SK-N-MC (cell line): Measurements from ENCODE around the gene PTRH2.

ENCODE experiments used
- DNase-seq: peaks from one replicate; pipeline ENCODE4 v3.0.0-alpha.2; 2011; ENCODE audit warnings: low read depth, low spot score
- H3K27ac ChIP-seq: fragments of 200-600 bp; sonication (generic); 2 replicates; pipeline ENCODE4 v1.5.1; 2016; ENCODE audit warnings: mixed run types
- H3K36me3 ChIP-seq: fragments of 200-600 bp; sonication (generic); 2 replicates; pipeline ENCODE4 v1.6.1; 2017; ENCODE audit warnings: antibody characterized with exemption, low read length, mixed read lengths; ENCODE audit not compliant: insufficient read depth
- H3K4me3 ChIP-seq: fragments of 200-600 bp; sonication (generic); 2 replicates; pipeline ENCODE4 v1.5.1; 2016
- H3K9ac ChIP-seq: fragments of 200-600 bp; sonication (generic); 2 replicates; pipeline ENCODE4 v1.8.0; 2017; ENCODE audit warnings: mixed run types, mixed read lengths; ENCODE audit not compliant: insufficient read length
- H3K9me3 ChIP-seq: fragments of 200-600 bp; sonication (generic); 2 replicates; pipeline ENCODE4 v1.6.1; 2017; ENCODE audit warnings: low read depth, mild to moderate bottlenecking, antibody characterized with exemption, low read length, moderate library complexity, mixed read lengths
- EZH2 ChIP-seq: fragments of 200-600 bp; sonication (generic); IDR thresholded peaks from one replicate; pipeline ENCODE4 v1.6.1; 2017; ENCODE audit warnings: antibody characterized with exemption
- FOXP2 ChIP-seq: optimal IDR thresholded peaks from 2 replicates; pipeline ENCODE3; 2011; ENCODE audit warnings: mild to moderate bottlenecking, moderate library complexity; ENCODE audit not compliant: insufficient read depth; ENCODE audit errors: extremely low read length, control extremely low read depth
- POLR2AphosphoS5 ChIP-seq: IDR thresholded peaks from 2 replicates; pipeline ENCODE4 v1.6.1; 2012; ENCODE audit warnings: mild to moderate bottlenecking, low read depth, low read length, borderline replicate concordance

PTRH2 gene

GRCh38 chr17:59694344-59694743 is 12.9 kb downstream of the PTRH2 start:
- Histone ChIP-seq H3K4me3 (no peak overlapping the region), H3K9ac (no peak overlapping the region), H3K36me3 (peaks cover 94% of the 10 kb centered on the region), H3K9me3 (no peaks in the 10 kb centered on the region), H3K27ac (peak overlapping the region; percentile 91)
- DNase-seq, result no peak
- no peak; the same call in 1 of the 2 replicates for TF ChIP-seq POLR2AphosphoS5
- no peak for TF ChIP-seq FOXP2
- TF ChIP-seq EZH2, result no peak

DNA sequence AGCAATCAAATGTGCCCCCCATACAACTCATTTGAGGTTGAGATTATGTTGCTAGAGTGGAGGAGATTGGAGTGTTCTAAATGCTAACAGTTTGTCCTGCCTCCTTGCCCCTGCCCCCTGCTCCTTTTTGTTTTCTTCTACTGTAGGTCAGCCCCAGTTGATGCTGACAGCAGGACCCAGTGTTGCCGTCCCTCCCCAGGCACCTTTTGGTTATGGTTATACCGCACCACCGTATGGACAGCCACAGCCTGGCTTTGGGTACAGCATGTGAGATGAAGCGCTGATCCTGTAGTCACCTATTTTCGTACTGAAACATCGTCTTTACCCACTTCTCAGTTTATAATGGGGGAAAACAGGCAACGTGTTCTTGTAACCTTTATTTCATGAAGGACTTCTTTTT is 13.6 kb downstream of the PTRH2 start:
- no peak for DNase-seq
- Histone ChIP-seq H3K36me3 (peaks cover 94% of the 10 kb centered on the region), H3K9me3 (no peaks in the 10 kb centered on the region), H3K4me3 (no peak overlapping the region), H3K9ac (no peak overlapping the region), H3K27ac (peak overlapping the region; percentile 91)
- no peak for TF ChIP-seq EZH2
- TF ChIP-seq POLR2AphosphoS5, result no peak
- TF ChIP-seq FOXP2, result no peak

GRCh38 chr17:59688496-59688895 is 18.7 kb downstream of the PTRH2 start:
- Histone ChIP-seq H3K9ac (peak overlapping the region; percentile 35), H3K4me3 (no peak overlapping the region), H3K27ac (peak overlapping the region; percentile 52), H3K36me3 (peaks cover 93% of the 10 kb centered on the region), H3K9me3 (no peaks in the 10 kb centered on the region)
- DNase-seq, result no peak
- no peak for TF ChIP-seq POLR2AphosphoS5
- no peak for TF ChIP-seq FOXP2
- no peak for TF ChIP-seq EZH2

DNA sequence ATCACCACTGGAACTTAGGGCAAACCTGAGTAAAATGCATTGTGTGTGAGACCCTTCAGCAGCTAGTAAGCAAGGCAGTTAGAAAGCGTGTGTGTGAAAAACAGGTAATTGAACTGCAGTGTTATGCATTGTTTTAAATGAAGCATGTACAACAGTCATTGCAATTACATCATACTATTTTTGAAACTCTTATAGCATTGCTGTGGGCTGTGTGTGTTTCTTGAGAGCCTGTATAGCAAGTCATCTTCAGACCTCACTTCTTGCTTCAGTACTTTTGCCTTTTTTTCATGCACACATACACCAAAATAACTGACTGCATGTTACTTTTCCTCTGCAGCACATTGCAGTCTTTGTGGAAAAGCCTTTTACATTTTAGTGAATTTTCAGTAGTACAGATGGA is 19.2 kb downstream of the PTRH2 start:
- H3K4me3 ChIP-seq, result no peak overlapping the region
- peaks cover 94% of the 10 kb centered on the region for H3K36me3 ChIP-seq
- peak overlapping the region; percentile 35 for H3K9ac ChIP-seq
- no peaks in the 10 kb centered on the region for H3K9me3 ChIP-seq
- TF ChIP-seq POLR2AphosphoS5 (no peak), EZH2 (no peak), FOXP2 (no peak)
- no peak for DNase-seq
- H3K27ac ChIP-seq, result peak overlapping the region; percentile 52; the same call in 1 of the 2 replicates

GRCh38 chr17:59684967-59685366 is 22.3 kb downstream of the PTRH2 start:
- H3K36me3 ChIP-seq, result peaks cover 99% of the 10 kb centered on the region
- no peak overlapping the region for H3K9ac ChIP-seq
- H3K27ac ChIP-seq, result no peak overlapping the region
- no peak overlapping the region for H3K4me3 ChIP-seq
- no peak for DNase-seq
- no peaks in the 10 kb centered on the region for H3K9me3 ChIP-seq
- TF ChIP-seq POLR2AphosphoS5 (no peak), FOXP2 (no peak), EZH2 (no peak)

DNA sequence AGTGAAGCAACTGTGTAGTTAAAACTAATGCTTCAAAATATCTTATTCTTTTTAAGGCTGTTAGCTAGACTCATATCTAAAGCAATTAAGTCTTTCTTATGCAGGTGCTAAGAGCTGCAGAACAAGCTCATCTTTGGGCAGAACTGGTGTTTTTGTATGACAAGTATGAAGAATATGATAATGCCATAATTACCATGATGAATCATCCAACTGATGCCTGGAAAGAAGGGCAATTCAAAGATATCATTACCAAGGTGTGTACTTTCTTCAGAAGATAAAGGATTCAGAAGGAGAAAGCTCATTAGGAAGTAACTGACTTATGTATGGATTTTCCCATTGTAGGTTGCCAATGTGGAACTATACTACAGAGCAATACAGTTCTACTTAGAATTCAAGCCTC is 23.9 kb downstream of the PTRH2 start:
- no peaks in the 10 kb centered on the region for H3K9me3 ChIP-seq
- H3K9ac ChIP-seq, result no peak overlapping the region
- no peak overlapping the region for H3K27ac ChIP-seq
- TF ChIP-seq EZH2 (no peak), POLR2AphosphoS5 (no peak), FOXP2 (no peak)
- no peak for DNase-seq
- H3K4me3 ChIP-seq, result no peak overlapping the region
- H3K36me3 ChIP-seq, result peaks cover 98% of the 10 kb centered on the region

DNA sequence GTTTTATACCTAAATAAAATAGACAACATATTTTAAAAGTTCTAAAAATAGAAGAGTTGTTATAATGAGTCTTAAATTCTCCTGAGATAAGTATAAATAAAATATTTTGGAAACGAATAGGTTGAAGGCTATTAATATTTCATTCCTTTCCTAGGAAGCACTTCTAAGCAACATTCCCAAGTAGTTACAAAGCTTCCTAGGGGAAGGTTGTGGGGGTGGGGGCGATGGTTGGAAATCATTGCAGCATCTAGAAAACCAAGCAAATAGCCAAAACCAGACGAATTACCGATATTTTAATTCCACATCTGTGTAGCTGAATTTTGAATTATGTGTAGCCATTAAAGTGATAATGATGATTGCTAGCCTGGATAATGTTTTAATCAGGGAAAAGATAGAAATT is 26.9 kb downstream of the PTRH2 start:
- TF ChIP-seq EZH2, result no peak
- no peak for TF ChIP-seq POLR2AphosphoS5
- TF ChIP-seq FOXP2, result no peak
- no peaks in the 10 kb centered on the region for H3K9me3 ChIP-seq
- H3K9ac ChIP-seq, result no peak overlapping the region
- H3K27ac ChIP-seq, result peak overlapping the region; percentile 7; the same call in 1 of the 2 replicates
- DNase-seq, result no peak
- H3K36me3 ChIP-seq, result peaks cover 98% of the 10 kb centered on the region
- no peak overlapping the region for H3K4me3 ChIP-seq

GRCh38 chr17:59678918-59679317 is 28.3 kb downstream of the PTRH2 start:
- no peak for DNase-seq
- H3K27ac ChIP-seq, result no peak overlapping the region
- no peaks in the 10 kb centered on the region for H3K9me3 ChIP-seq
- H3K4me3 ChIP-seq, result no peak overlapping the region
- no peak overlapping the region for H3K9ac ChIP-seq
- TF ChIP-seq POLR2AphosphoS5 (no peak), EZH2 (no peak), FOXP2 (no peak)
- H3K36me3 ChIP-seq, result peaks cover 98% of the 10 kb centered on the region

GRCh38 chr17:59676716-59677115 is 30.5 kb downstream of the PTRH2 start:
- Histone ChIP-seq H3K9ac (no peak overlapping the region), H3K4me3 (no peak overlapping the region), H3K36me3 (peaks cover 98% of the 10 kb centered on the region), H3K27ac (0 out of 2 replicates have a peak overlapping the region, but pooled peaks have one; percentile 23), H3K9me3 (no peaks in the 10 kb centered on the region)
- DNase-seq, result no peak
- TF ChIP-seq EZH2 (no peak), POLR2AphosphoS5 (no peak), FOXP2 (no peak)
